Lung (tissue), 12 donors: ENCODE results near the gene ATRNL1. TPM values are rescaled to one million over a fixed set of nuclear protein-coding genes. Genes with fewer than 3 reads are reported as not detected.

Experiments
- ATAC-seq: fragments of 200-7000 bp; cut with Tn5 transposase; one replicate; pipeline ENCODE4 v1.9.1; 2020; ENCODE audit warnings: moderate number of reproducible peaks; ENCODE audit not compliant: insufficient read depth, low FRiP score
- DNase-seq, 3 donors: peaks; one replicate each; pipeline ENCODE4 v3.0.0-alpha.2; 2013 to 2017
- H3K27ac ChIP-seq, 2 donors: one replicate each; pipeline ENCODE4 v1.5.1; 2013; ENCODE audit warnings: mild to moderate bottlenecking in 2 of 2, moderate library complexity in 2 of 2, control low read depth in 1 of 2, inconsistent platforms in 1 of 2, low read depth in 1 of 2, low read length in 1 of 2
- H3K27me3 ChIP-seq, 3 donors: one replicate each; pipeline ENCODE4 v1.5.1; 2013; ENCODE audit warnings: low read length in 2 of 3; ENCODE audit not compliant: control insufficient read depth in 3 of 3, insufficient read depth in 3 of 3
- H3K36me3 ChIP-seq, 4 donors: one replicate each; pipeline ENCODE4 v1.5.1; 2013; ENCODE audit warnings: low read length in 4 of 4, mild to moderate bottlenecking in 1 of 4, moderate library complexity in 1 of 4; ENCODE audit not compliant: control insufficient read depth in 4 of 4, insufficient read depth in 4 of 4
- H3K4me1 ChIP-seq, 5 donors: one replicate each; pipeline ENCODE4 v1.5.1; 2013; ENCODE audit warnings: low read length in 5 of 5, mild to moderate bottlenecking in 2 of 5, moderate library complexity in 1 of 5; ENCODE audit not compliant: control insufficient read depth in 5 of 5, insufficient read depth in 5 of 5
- H3K4me3 ChIP-seq: one replicate; pipeline ENCODE4 v1.5.1; 2013; ENCODE audit warnings: mild to moderate bottlenecking, control low read depth, moderate library complexity
- H3K9ac ChIP-seq, 2 donors: one replicate each; pipeline ENCODE4 v1.5.1; 2013; ENCODE audit warnings: low read length in 2 of 2, control low read depth in 1 of 2; ENCODE audit not compliant: insufficient read depth in 1 of 2
- H3K9me3 ChIP-seq, 4 donors: one replicate each; pipeline ENCODE4 v1.5.1; 2013; ENCODE audit warnings: low read length in 3 of 4, mild to moderate bottlenecking in 1 of 4, moderate library complexity in 1 of 4; ENCODE audit not compliant: control insufficient read depth in 4 of 4, insufficient read depth in 3 of 4
- WGBS, 2 donors: extraction: QIAGEN DNeasy Blood & Tissue Kit; methylation state at CpG; one replicate each; pipeline ENCODE4 v1.1.7; 2013; 5-methylcytosine and 5-hydroxymethylcytosine counted together
- polyA plus RNA-seq, 2 donors: library from polyadenylated mRNA; stranded (reverse); fragments of 200-250 nt; gene quantifications; one replicate each; pipeline ENCODE4 v1.2.1, GENCODE V29; 2013
- total RNA-seq, 2 donors: library from RNA; depleted of rRNA in 1 of 2; stranded (reverse); fragments of >200 nt in 1 of 2; gene quantifications; one replicate each; pipeline ENCODE4 v1.2.1, GENCODE V29; 2014 to 2021
- TF ChIP-seq, protein P1 (sequence below): IDR thresholded peaks from 2 replicates; pipeline ENCODE4 v1.5.1; 2012; ENCODE audit warnings: mild to moderate bottlenecking; ENCODE audit errors: control extremely low read depth, extremely low read depth
- donor health status: control.
- donor health status: control.
- donor health status: Bipolar disorder and iron deficiency.
- donor health status: healthy.
- donor health status: DM: yes; HTN: yes; CAD: no.

ATRNL1 gene
- total and polyA plus RNA-seq, 4 donors = 0.05 to 11.1 (median 0.24) TPM

DNA sequence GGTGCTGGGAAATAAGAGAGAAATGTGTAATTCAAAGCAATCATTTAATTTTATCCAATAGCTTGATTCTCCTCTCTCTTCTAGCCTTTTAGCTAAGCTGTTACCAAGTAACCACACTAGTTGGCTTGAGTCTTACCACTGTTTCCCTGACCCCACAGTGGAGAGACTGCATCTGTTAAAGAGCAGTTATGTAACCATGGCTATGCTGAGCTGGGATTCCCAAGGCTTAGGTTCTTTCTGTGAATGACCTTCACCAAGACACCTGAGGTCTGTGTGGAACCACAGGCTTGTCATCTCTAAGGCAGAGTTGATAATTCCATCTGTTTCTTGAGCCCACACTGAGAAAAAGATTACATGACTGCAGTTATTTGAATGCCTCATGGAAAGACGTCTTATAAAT, 47.7 kb upstream of the ATRNL1 start:
- Histone ChIP-seq H3K36me3 (no peaks in the 10 kb centered on the region), H3K27me3 (no peaks in the 10 kb centered on the region), H3K27ac (no peak overlapping the region), H3K4me3 (no peak overlapping the region), H3K4me1 (peaks cover 0 to 3% (median 0%) of the 10 kb centered on the region in 5 donors), H3K9ac (no peak overlapping the region), H3K9me3 (peaks cover 0 to 2% (median 0%) of the 10 kb centered on the region in 4 donors)
- TF ChIP-seq, protein P1, sequence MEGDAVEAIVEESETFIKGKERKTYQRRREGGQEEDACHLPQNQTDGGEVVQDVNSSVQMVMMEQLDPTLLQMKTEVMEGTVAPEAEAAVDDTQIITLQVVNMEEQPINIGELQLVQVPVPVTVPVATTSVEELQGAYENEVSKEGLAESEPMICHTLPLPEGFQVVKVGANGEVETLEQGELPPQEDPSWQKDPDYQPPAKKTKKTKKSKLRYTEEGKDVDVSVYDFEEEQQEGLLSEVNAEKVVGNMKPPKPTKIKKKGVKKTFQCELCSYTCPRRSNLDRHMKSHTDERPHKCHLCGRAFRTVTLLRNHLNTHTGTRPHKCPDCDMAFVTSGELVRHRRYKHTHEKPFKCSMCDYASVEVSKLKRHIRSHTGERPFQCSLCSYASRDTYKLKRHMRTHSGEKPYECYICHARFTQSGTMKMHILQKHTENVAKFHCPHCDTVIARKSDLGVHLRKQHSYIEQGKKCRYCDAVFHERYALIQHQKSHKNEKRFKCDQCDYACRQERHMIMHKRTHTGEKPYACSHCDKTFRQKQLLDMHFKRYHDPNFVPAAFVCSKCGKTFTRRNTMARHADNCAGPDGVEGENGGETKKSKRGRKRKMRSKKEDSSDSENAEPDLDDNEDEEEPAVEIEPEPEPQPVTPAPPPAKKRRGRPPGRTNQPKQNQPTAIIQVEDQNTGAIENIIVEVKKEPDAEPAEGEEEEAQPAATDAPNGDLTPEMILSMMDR = no peak
- ATAC-seq = no peak
- peak in 2 of 3 donors; percentile 28 to 33 for DNase-seq
- 79 to 91% methylated on average over 1 of the region's 1 CpG for WGBS, 2 donors

DNA sequence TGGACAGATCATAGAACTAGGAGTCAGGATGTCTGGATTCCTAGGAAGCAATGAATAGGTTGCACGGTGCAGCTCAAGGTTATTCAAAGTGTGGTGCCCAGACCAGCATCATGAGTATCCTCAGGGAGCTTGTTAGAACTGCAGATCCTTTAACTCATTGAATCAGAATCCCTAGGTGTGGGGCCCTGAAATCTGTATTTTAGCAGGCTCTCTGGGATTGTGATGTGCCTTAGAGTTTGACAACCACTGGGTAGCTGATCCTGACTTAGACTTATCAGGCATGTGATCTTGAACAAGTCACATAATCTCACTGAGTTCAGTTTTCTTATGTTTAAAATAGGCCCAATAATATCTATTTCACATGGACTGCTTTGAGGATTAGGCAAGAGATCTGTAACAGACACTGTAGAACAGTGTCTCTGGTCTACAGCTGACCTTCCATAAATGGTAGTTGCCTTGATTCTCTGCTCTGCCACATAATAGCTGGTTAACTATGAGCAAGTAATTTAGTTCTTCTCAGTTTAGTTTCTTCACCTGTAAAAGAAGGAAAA, 46.4 kb upstream of the ATRNL1 start:
- H3K27ac ChIP-seq = no peak overlapping the region
- no peak for DNase-seq
- no peak overlapping the region for H3K4me3 ChIP-seq
- H3K27me3 ChIP-seq = no peaks in the 10 kb centered on the region
- no peak overlapping the region for H3K9ac ChIP-seq
- no peaks in the 10 kb centered on the region for H3K36me3 ChIP-seq
- H3K9me3 ChIP-seq = peaks cover 0 to 2% (median 0%) of the 10 kb centered on the region in 4 donors
- TF ChIP-seq, protein P1 = no peak
- no peak for ATAC-seq
- peaks cover 0 to 3% (median 0%) of the 10 kb centered on the region in 5 donors for H3K4me1 ChIP-seq
- WGBS, 2 donors = 81 to 84% methylated on average over 1 of the region's 1 CpG

DNA sequence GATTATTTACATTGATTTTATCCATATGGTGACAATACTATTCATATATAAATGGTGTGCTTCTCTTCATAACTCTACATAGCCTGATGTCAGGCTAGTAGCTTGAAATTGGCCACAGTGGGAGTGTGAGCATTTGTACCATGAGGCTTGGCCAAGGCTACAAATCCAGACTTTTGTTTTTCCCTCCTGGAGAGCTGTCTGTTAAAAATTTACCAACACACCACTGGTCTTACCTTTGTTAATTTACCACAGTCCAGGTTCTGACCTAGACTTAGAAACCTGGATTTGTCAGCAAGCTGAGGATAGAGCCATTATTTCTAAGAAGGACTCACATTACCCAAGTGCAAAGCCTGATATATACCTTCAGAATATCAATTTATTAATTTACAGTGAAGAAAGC, 45.5 kb upstream of the ATRNL1 start:
- Histone ChIP-seq H3K27ac (no peak overlapping the region), H3K36me3 (no peaks in the 10 kb centered on the region), H3K4me3 (no peak overlapping the region), H3K4me1 (peaks cover 0 to 3% (median 0%) of the 10 kb centered on the region in 5 donors), H3K27me3 (no peaks in the 10 kb centered on the region), H3K9me3 (peaks cover 0 to 2% (median 0%) of the 10 kb centered on the region in 4 donors), H3K9ac (no peak overlapping the region)
- ATAC-seq (no peak), DNase-seq (no peak)
- TF ChIP-seq, protein P1 = no peak

DNA sequence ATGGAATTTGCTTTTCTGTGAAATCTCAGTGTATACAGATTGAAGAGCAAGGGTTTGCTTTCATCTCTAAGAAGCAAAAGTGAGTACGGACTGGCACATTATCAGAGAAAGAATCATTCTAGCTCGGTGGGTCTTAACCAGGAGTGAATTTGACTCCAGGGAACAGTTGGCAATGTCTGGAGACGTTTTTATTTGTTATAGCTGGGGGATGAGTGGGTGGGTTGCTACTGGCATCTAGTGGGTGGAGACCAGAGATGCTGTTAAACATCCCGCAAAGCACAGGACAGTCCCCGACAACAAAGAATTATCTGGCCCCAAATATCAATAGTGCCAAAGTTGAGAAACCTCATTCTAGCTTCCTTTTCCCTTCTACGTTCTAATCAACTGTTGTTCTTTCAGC, 43.8 kb upstream of the ATRNL1 start:
- DNase-seq (no peak), ATAC-seq (no peak)
- TF ChIP-seq, protein P1 = no peak
- no peak overlapping the region for H3K27ac ChIP-seq
- no peaks in the 10 kb centered on the region for H3K36me3 ChIP-seq
- peaks cover 0 to 3% (median 0%) of the 10 kb centered on the region in 5 donors for H3K4me1 ChIP-seq
- no peaks in the 10 kb centered on the region for H3K27me3 ChIP-seq
- no peak overlapping the region for H3K4me3 ChIP-seq
- no peak overlapping the region for H3K9ac ChIP-seq
- peaks cover 0 to 2% (median 0%) of the 10 kb centered on the region in 4 donors for H3K9me3 ChIP-seq
- WGBS, 2 donors = 66 to 74% methylated on average over 6 of the region's 6 CpGs
